Endothelial cell of umbilical vein (primary cell): ENCODE measurements around the gene TDRD5.

Source experiments
- CTCF ChIP-seq, 2 donors: IDR thresholded peaks; 1 replicate in 1 of 2; 2 replicates in 1 of 2; pipeline ENCODE4 v1.5.1; 2011; ENCODE audit warnings: low read length in 2 of 2, mild to moderate bottlenecking in 2 of 2, moderate library complexity in 2 of 2, control low read depth in 1 of 2, inconsistent platforms in 1 of 2, low read depth in 1 of 2; ENCODE audit not compliant: insufficient read depth in 1 of 2; ENCODE audit errors: extremely low read depth in 1 of 2
- EZH2 ChIP-seq: IDR thresholded peaks from 2 replicates; pipeline ENCODE4 v1.6.1; 2012; ENCODE audit warnings: borderline replicate concordance, low read depth, mild to moderate bottlenecking, moderate library complexity, low read length, inconsistent platforms; ENCODE audit not compliant: severe bottlenecking
- FOS ChIP-seq: IDR thresholded peaks from 2 replicates; pipeline ENCODE4 v1.6.1; 2011; ENCODE audit warnings: mild to moderate bottlenecking, low read length, moderate library complexity, borderline replicate concordance; ENCODE audit not compliant: insufficient read depth
- GATA2 ChIP-seq: IDR thresholded peaks from 2 replicates; pipeline ENCODE4 v1.7.0; 2011; ENCODE audit warnings: low read depth, mild to moderate bottlenecking, moderate library complexity, mixed read lengths, low read length; ENCODE audit not compliant: insufficient read length, insufficient read depth
- JUN ChIP-seq: IDR thresholded peaks from 2 replicates; pipeline ENCODE4 v1.6.1; 2011; ENCODE audit warnings: borderline replicate concordance, low read depth; ENCODE audit not compliant: insufficient read length, insufficient read depth
- MAX ChIP-seq: IDR thresholded peaks from 2 replicates; pipeline ENCODE4 v1.6.1; 2011; ENCODE audit not compliant: insufficient read depth, insufficient read length
- MYC ChIP-seq: IDR thresholded peaks from one replicate; pipeline ENCODE4 v1.6.1; 2011; ENCODE audit warnings: mild to moderate bottlenecking, low read depth, low read length
- POLR2A ChIP-seq: IDR thresholded peaks from 2 replicates; pipeline ENCODE4 v1.6.1; 2012; ENCODE audit warnings: low read depth, mild to moderate bottlenecking, control low read depth, low read length
- POLR2AphosphoS5 ChIP-seq: IDR thresholded peaks from 2 replicates; pipeline ENCODE4 v1.6.1; 2012; ENCODE audit warnings: low read depth, mild to moderate bottlenecking, control low read depth, low read length, moderate library complexity; ENCODE audit not compliant: insufficient read depth

- TF ChIP-seq MYC (no peak), CTCF (IDR thresholded peaks at IDR 0.05; ENCODE audit: extremely low read depth in 1 of 2, insufficient read depth in 1 of 2, low read depth in 1 of 2, low read length in 2 of 2) (no peak), FOS (no peak), POLR2A (no peak), JUN (no peak), EZH2 (no peak), POLR2AphosphoS5 (no peak), MAX (no peak), GATA2 (no peak)
Observed at GRCh38 chr1:179601093-179601492, 9.5 kb downstream of the TDRD5 start.
